CD4-positive, alpha-beta T cell treated with Interleukin-4 for 1 hour (primary cell): ENCODE results near the gene MT1M.

Experiments
- DNase-seq, 2 donors: peaks; one replicate each; pipeline ENCODE4 v3.0.0-alpha.2; 2020 to 2022

The MT1M gene

DNA sequence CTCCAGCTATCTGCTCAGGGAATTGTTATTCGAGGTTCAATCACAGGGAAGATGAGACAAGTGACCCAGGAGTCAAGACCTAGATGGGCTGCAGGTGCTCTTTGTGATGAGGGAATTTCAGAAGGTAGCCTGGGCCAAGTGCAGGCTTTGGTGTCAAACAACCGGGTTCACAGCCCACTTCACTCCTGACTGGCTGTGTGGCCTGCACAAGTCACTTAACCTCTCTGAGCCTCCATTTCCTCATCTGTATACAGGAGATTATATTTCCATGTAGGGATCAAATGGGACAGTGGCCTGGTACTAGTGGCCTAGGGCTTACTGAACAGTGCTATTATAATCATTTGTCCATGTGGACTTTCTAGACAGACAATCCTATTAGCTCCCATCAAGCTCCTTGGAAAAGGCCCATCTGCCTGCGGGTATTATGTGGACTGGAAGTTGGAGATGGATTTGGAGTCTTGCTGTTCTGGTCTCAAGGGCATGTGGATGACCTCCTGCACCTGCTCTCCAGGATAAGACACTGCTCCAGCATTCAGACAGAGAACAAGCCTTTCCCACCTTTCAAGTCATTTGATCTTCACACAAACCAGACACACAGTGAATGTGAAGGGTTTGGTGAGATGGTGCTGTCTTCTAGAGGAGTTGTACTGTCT is 46.7 kb downstream of the MT1M start:
- no peak for DNase-seq

DNA sequence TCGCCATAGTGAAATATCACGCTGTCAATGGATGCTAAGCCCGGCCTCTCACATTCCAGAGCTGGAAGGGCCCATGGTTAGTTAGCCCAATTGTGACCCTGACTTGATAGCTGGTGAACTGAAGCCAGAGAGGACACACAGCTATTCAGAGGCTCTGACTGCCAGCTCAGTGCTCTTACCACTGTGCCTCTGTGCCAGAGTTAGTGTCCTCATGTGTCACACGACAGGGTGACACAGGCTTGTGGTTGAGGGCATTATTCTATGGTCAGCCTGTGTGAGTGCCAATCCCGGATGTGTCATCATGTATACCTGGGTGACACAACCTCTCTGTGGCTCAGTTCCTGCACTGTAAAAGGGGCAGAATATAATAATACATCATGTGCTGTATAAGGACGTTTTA is 47.4 kb downstream of the MT1M start:
- DNase-seq, result no peak

DNA sequence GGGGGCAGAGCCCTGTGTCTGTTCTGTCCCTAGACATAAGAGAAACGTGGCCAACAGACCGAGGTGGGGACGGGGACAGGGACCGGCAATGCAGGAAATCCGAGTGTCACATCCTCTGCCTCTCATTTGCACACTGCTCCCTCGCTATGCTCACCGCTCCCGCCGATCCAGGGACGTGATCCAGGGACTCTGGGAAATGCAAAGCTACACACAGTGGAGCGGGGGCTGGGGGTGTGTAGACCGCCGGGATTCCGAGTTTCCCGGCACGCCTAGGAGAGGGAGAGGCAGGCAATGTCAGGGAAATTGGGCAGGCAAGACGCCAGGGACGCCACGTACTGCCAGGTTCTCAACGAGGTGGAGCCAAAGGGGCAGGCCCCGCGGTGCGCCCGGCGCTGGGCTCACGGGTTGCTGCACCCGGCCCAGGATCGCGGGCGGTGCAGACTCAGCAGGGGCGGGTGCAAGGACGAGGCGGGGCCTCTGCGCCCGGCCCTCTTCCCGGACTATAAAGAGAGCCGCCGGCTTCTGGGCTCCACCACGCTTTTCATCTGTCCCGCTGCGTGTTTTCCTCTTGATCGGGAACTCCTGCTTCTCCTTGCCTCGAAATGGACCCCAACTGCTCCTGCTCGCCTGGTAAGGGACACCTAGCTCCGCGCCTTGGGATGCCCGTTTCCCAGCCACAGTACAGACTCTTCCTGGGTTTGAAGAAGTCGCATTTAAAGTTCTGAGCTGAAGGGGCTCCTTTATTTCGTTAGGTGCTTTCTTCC is 49.7 kb downstream of the MT1M start, which contains the start of gene MT1X:
Gene MT1X (plus strand): TSS at position 532 of the 764 bp plus-strand sequence. CDS start 71 bp downstream, at position 603.
- peak; percentile 87 to 89 for DNase-seq

DNA sequence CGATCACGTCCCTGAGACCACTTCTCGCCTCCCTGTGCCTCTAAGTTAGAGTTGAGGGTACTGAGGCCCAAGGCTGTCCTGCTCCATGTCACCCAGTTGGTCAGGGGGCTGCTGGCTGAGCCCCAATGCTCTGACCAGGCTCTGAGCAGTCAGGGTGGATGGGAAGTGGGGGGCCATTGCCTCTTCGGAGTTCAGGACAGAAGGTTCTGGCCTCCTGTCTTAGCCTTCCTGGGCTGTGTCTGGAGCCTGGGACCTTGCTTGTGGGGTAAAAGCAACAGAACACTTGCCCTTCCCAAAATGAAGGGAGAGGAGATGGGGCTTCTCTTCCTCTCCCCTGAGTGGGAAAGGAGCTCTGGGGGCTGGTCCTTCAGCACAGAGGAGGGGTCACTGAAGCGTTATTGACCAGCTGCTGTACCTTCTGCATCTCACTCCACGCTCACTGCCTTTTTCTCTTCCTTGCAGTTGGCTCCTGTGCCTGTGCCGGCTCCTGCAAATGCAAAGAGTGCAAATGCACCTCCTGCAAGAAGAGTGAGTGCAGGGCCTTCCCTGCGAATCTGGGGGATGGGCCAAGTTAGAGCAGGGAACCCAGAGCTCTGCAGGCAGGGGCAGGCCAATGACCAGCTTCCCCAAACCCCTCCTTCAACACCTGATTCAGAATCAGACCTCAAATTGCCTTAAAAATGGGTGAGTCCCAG is 50.4 kb downstream of the MT1M start:
- DNase-seq, result no peak
